Activated CD4-positive, alpha-beta T cell treated with anti-CD3 and anti-CD28 coated beads for 1 hour (primary cell): ENCODE data around the gene WNT1.

ENCODE experiments used
- DNase-seq: peaks from one replicate; pipeline ENCODE4 v3.0.0-alpha.2; 2020

WNT1 gene

DNA sequence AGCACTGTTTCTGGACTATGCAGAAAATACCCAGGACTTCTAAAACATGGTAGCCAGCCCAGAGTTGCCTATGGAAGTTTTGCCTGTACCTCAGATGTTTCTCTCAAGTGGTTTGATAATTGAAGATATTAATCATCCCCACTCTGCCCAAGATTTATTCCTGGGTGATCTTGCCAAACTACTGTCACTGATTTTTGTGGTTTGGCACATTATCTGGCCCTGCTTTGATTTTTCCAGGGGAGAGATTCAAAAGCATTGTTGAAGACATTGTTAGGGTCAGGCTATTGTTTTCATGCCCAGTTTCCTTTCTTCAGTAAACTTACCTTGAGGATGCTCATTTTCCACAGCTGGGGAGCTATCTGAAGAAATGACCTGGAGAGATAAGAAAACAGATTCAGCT is 34.6 kb downstream of the WNT1 start:
- DNase-seq = no peak

DNA sequence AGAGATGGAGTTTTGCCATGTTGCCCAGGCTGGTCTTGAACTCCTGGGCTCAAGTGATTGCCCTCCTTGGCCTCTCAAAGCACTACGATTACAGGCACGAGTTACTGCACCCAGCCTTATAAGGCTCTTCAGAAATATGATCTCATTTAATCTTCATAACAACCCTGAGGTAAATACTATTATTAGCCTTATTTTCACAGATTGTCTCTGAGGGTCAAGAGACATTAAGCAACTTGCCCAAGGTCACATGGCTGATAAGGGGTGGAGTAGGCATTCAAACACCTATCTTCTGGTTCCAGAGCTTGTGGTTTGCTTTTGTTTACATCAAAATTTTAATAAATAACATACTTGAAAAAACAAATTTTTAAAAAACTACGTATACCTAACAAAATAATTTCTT is 35.3 kb downstream of the WNT1 start:
- no peak for DNase-seq

GRCh38 chr12:49014547-49014946 is 36.4 kb downstream of the WNT1 start:
- no peak for DNase-seq

DNA sequence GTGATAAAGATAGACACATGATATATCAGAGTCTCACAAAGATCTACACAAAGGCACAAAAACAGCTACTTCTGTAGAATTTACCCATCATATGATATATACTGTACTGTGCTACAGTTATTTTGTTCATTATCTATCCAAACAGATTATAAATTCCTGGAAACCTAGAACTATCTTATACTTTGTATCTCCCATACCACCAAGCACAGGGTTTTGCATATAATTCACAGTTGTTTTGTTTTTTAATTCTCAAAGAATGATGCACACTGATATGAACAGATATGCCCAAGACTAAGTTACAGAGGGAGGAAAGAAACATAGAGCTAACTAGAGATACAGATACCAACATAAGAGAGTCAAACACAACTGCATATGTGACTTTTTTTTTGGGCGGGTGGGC is 37.1 kb downstream of the WNT1 start:
- no peak for DNase-seq

- no peak for DNase-seq
Observed at GRCh38 chr12:49017891-49018260, 39.8 kb downstream of the WNT1 start.

DNA sequence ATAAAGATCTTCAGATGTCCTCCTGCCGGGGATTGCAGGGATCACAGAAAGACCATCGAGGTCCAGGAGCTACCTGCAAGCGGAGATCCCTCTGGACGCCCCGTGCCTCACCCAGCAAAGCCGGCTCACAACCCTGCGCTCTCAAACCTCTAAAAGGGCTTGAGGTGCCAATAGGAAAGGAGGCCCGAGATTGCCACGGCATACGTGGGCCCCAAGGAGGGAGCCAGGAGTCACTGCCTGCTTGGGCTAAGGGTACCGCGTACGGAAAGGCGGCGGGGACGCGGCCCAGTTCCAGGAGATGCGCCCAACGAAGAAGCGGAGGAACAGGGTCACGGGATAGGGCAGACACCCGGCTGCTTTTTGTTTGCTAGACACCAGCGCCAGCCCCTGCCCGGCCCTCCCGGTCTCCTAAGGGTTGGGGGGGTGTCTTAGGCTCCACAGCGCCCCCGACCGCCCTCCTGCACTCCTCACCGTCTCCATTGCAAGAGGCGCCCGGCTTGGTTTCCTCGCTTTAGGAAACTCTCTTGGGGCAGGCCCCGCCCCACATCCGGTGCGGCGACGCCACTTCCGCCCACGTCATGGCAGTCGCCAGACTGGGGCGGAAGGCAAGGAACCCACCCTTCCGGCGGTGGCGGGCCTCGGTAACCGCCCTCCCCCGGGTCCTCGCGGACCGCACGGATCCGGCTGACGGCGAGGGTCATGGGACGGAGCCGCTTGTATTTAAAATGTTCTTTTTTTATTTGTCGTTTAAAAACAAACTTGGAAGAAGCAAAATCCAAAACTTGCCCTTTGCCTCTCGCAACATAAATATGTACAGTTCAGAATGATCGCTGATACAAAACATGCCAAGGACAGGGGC is 40.4 kb downstream of the WNT1 start, which contains the start of gene PRKAG1:
Gene PRKAG1 (minus strand): TSS at position 516 of the 859 bp plus-strand sequence. CDS start 36 bp downstream, at position 480.
- peak; percentile 95 for DNase-seq

DNA sequence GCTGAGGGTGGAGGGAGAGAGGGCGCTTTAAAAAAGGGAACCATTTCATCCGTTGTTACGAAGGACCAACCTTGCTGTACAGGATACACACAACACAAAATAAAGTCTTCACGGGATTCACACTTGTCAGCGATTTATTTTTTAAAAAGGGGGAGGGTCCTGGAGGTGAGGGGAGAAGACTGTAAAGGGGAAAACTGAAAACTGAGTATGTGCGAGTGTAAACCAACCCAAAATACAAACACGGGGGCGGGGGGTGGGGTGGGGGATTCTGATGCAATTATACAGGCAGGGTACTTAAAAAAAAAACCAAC is 41.0 kb downstream of the WNT1 start:
- no peak for DNase-seq

DNA sequence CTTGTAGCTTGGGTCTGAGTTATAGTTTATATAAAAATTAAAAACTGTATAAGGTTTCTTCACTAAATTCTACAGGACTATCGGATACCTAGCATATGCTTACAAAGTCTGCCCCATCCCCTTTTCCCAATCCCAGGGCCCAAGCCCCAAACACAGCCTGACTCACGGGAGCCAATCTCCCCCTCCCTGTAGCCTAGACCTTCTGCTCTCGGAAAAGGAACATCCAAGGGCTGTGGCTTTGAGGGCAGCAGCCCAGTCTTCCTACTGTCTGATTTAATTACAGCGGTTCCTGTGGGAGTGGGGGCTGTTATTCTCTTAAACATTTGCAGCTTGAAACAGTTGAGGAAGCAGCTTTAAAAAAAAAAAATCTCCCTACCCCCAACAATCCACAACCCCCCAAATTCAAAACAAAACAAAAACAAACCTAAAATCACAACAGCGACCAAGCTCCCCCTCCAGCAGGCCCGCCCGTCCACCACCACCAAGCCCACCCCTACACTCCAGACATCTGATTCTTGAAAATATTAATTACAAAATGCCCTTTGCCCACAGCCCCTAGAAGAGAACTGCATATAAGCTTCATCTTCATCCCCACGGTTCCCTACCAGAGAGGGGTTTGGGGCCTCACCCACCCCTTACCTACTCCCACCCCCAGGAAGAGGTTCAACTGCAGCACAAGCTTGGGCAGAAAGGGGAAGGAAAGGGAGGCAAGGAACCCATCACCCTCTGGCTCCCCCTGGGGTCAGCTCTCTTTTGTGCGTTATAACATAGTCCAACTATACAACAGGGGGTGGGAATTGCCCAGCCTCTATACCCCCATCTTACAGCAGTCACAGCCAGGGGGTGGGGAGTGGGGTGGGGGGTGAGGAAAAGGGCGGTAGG is 41.6 kb downstream of the WNT1 start:
- no peak for DNase-seq

DNA sequence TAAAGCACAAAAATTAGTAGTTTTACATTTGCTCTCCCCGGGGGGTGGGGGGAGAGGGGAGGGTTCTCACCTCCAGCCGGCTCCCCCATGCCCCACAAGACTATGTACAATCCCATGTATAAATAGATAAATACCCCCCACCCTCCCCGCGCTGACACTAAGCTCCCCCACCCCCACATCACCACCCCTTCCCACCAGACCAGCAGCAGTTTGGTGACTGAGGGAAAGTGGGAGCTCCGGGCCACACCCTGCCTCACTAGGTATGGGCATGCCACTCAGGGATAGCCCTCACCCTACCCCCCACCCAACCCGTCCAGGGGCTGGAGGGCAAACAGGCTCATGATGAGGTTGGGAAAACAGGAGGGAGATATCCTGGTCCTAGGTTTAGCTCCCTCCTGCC is 42.3 kb downstream of the WNT1 start:
- DNase-seq = no peak

GRCh38 chr12:49021292-49021915 is 43.3 kb downstream of the WNT1 start:
- DNase-seq = no peak

GRCh38 chr12:49022558-49023178 is 44.5 kb downstream of the WNT1 start:
- no peak for DNase-seq

- DNase-seq = no peak
Observed at GRCh38 chr12:49023812-49024211, 45.7 kb downstream of the WNT1 start.

DNA sequence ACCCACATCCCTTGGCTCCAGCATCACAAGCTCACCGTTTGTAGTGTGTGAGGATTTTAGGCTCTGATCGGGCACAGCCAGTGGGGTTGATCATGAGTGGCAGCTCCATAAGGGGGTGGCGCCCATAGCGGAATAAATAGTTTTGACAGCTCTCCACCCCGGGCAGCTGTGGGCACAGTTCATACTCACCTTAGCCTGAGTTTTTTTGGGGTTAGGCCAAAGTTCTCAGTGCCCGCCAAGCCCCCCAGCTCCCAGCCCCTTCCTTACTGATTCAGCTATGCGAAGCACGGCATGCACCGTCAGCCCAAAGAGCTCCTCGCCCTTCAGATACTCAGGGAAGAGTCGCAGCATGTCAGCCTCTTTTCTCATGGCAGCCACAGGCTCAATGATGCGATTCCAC is 46.4 kb downstream of the WNT1 start:
- no peak for DNase-seq

DNA sequence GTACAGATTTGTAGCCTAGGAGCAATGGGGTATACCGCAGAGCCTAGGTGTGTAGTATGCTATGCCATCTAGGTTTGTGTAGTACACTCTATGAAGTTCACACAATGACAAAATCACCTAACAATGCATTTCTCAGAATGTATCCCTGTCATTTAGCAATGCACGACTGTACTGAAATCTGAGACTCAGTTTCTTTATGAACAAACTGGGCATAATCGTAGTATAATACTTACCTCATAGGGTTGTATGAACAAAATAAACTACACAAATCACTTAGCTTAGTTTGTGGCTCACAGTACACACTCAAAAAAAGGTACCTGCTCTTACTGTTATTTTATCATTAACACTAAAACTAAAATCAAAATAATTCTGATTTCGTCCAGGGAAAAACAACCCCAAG is 47.3 kb downstream of the WNT1 start:
- no peak for DNase-seq

DNA sequence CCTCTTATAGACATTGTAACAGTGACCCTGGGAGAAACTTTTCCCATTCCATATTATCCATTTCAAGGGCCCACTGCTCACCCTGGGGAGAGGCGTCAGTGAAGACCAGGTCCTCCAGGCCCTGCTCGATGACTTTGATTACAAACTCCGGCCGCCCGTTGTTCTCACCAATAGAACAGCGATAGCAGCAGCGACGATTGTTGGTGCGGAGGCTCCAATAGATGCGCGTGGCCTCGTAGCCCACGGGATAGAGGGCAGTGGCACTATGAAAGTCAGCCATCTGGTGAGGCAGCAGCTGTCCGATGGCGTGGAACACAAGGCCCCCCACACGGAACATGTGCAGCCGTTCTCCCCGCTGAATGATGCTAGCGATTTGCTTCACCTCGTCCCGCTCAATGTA is 48.0 kb downstream of the WNT1 start:
- no peak for DNase-seq

DNA sequence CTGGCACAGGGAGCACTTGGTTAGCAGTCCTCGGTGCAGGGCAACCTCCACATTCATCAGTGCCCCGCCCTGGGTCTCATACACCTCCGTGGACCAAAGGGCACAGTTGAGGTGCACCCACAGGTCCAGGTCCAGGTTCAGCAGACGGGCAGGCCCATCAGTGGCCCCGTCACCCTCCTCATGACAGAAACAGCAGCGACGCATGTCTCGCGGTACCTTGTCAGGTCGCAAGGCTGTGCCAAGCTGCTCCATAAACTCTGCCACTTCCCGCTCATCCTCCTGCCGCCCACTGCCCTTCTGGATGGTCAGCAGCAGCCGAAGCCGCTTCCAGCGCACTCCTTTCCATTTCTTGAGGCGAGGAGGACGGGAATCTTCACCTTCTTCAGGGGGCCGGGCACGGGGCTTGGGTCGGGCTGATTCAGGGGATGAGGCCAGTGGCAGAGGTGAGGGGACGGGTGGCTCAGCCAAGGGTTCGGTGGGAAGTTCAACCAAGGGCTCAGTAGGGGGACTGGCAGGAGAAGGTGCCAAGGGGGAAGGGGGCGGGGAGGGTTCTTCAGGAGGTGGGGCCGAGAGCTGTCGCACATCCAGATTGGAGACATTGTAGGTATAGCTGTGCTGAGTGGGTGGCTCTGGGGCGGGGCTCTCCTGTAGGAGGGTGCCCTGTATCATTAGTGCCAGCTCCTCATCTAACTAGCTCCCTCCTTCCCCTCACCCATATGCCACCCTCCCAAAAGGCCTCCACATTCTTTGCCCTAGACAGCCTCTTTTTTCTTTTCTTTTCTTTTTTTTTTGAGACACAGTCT is 48.8 kb downstream of the WNT1 start:
- no peak for DNase-seq

GRCh38 chr12:49027846-49028555 is 49.9 kb downstream of the WNT1 start:
- DNase-seq = no peak

GRCh38 chr12:49028666-49029275 is 50.6 kb downstream of the WNT1 start:
- DNase-seq = no peak

DNA sequence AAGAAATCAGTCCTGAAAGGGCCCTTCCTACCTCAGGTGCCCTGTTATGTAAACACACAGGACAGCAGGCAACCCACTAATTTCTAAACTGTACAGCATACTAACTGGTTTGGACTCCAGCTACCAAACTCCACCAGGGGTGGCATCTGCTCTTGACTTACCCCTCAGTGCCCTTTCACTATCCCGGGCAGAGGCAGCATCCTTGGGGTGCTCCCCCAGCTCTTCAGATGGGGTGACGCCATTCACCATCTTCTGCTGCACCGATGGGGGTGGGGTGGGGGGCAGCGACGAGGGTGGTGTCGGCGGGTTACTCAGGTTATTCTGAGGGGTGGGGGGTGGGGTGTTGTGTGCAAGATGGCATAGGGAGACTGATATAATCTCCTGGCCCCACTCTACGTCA is 52.0 kb downstream of the WNT1 start:
- no peak for DNase-seq

- DNase-seq = no peak
Observed at GRCh38 chr12:49030714-49031572, 52.8 kb downstream of the WNT1 start.
